ENCODE results near the gene NFIB.

The NFIB gene

GRCh38 chr9:14062586-14063221, 251.2 kb downstream of the NFIB start:
- DNase-seq, result peak; percentile 42

- DNase-seq, result no peak
Measured at GRCh38 chr9:14061936-14062585, 251.9 kb downstream of the NFIB start.

GRCh38 chr9:14058325-14058688, 255.6 kb downstream of the NFIB start:
- no peak for DNase-seq

- no peak for DNase-seq
Measured at GRCh38 chr9:14057368-14058324, 256.3 kb downstream of the NFIB start.

DNA sequence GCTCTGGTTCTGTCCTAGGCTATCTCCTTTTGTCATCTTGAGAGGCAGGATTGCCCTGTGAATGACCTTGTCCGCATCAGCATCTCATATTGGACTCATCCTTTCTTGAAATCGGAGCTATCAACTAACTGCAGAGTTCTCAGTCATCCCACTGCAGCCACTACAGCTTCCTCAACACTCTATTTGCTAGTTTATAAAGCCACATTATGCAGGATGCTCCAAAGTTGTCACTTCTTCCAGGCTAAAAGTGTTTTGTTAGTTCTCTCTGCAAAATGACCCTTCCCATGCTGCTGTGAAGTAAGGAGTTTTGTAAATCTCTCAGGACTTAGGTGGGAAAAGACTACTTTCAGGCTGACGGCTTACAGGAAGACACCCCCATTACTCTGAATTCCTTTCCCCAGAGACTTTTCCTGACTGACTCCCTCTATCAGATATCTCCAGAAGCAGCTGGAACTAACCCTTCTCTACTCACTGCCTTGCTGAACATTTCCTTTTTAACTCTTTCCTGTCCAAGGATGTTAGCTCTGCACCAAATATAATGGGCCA, 257.6 kb downstream of the NFIB start:
- DNase-seq, result no peak

- DNase-seq, result no peak
Measured at GRCh38 chr9:14054096-14054495, 259.8 kb downstream of the NFIB start.

DNA sequence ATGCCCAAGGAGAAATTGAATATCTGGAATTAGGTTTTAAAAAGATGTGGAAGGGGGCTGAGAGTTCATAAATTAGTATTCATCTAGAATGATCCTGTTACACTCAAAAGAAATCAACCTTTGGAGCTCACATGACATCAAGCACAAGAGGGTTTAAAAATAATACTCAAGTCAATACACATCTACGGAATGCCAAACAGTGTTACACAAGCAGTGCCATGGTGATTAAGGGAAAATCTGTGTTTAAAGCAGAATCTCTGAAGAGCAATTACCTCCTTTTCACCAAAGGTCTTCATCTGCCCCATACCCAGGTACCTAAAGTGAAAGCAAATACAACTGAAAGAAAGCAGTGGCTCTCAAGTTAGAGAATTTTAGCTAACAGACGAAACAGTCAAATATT, 261.6 kb downstream of the NFIB start:
- no peak for DNase-seq

DNA sequence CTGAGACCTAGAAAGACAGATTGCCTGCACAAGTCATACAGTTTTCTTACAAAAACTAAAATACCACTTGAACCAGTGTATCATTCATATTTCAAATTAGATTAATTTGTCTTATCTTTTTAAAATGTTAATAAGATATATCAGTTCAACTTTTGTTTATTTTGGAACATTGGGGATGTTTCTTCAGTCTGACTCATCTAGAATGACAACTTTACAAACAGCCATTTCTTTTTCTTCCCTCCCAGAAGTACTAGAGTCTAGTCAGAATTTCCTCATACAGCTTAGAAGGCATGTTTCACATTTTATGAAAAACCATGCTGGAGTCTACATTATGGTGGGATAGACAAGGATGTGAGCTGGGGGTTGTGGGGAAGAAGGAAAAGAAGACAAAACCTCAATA, 262.5 kb downstream of the NFIB start:
- peak; percentile 22 for DNase-seq

GRCh38 chr9:14043483-14043882, 270.5 kb downstream of the NFIB start:
- no peak for DNase-seq

DNA sequence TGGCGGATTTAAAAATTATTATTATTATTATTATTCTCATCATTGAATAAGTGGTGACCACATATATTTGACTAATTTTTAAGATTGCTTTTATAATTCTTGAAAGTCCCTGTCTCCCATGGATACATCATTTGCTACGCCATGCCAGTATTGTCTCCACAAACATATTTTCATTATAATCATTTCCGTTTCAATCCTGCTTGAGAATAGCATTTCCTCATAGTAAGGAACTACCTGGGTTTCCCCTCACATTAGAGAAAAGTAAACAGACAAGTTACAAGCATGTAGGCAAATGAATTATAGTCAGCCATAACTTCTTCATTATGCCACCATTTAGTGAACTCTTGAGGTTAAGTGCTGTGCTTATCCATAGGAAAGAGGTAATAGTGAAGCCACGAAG, 276.6 kb downstream of the NFIB start:
- no peak for DNase-seq

DNA sequence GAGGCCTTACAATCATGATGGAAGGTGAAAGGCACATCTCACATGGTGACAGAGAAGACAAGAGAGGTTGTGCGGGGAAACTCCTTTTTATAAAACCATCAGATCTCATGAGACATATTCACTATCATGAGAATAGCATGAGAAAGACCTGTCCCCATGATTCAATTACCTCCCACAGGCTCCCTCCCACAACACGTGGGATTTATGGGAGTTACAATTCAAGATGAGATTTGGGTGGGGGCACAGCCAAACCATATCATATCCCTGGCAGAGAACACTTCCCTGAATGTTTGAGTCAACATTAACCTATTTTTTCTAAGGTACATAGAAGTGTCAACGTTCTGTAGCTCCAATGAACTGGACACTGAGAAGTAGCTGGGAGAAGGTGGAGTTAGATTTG, 280.9 kb downstream of the NFIB start:
- no peak for DNase-seq
